COLO668 (cell line): ENCODE measurements around the gene ACSF3.
"Not testable (repeated sequence)": the region's sequence is repeated elsewhere in the genome, so short reads cannot be mapped to it uniquely, and the experiment has no call there.

ENCODE experiments used
- DNase-seq: peaks from one replicate; lab custom pipeline; 2025; ENCODE audit not compliant: unreplicated experiment; lab: John Stamatoyannopoulos, UW

ACSF3 gene

GRCh38 chr16:89055894-89056555, 37.6 kb upstream of the ACSF3 start:
- no peak for DNase-seq

- no peak for DNase-seq
Measured at GRCh38 chr16:89056592-89056991, 37.1 kb upstream of the ACSF3 start.

GRCh38 chr16:89057738-89058137, 35.9 kb upstream of the ACSF3 start:
- DNase-seq, result no peak

- no peak for DNase-seq
Measured at GRCh38 chr16:89058812-89059211, 34.8 kb upstream of the ACSF3 start.

- no peak for DNase-seq
Measured at GRCh38 chr16:89060207-89060794, 33.4 kb upstream of the ACSF3 start.

- no peak for DNase-seq
Measured at GRCh38 chr16:89061086-89061485, 32.6 kb upstream of the ACSF3 start.

GRCh38 chr16:89061590-89062380, 31.9 kb upstream of the ACSF3 start:
- DNase-seq, result no peak

GRCh38 chr16:89062389-89063345, 31.0 kb upstream of the ACSF3 start:
- no peak for DNase-seq

- no peak for DNase-seq
Measured at GRCh38 chr16:89063768-89064320, 29.8 kb upstream of the ACSF3 start.

GRCh38 chr16:89064606-89065457, 28.8 kb upstream of the ACSF3 start:
- no peak for DNase-seq

GRCh38 chr16:89065458-89065822, 28.2 kb upstream of the ACSF3 start:
- DNase-seq, result no peak

- no peak for DNase-seq
Measured at GRCh38 chr16:89066721-89067120, 26.9 kb upstream of the ACSF3 start.

- DNase-seq, result peak; percentile 46
Measured at GRCh38 chr16:89067677-89068443, 25.8 kb upstream of the ACSF3 start.

- DNase-seq, result not testable (repeated sequence)
Measured at GRCh38 chr16:89068814-89069616, 24.6 kb upstream of the ACSF3 start.

- DNase-seq, result no peak
Measured at GRCh38 chr16:89069920-89070319, 23.7 kb upstream of the ACSF3 start.

GRCh38 chr16:89070590-89070989, 23.1 kb upstream of the ACSF3 start:
- DNase-seq, result no peak

GRCh38 chr16:89071686-89072547, 21.7 kb upstream of the ACSF3 start:
- DNase-seq, result peak; percentile 30
